GM18909 (cell line): ENCODE data around the gene KRTAP10-2.
"Not testable (repeated sequence)": the region's sequence is repeated elsewhere in the genome, so short reads cannot be mapped to it uniquely, and the experiment has no call there.

Experiments used
- ATAC-seq: cut with Tn5 transposase; IDR thresholded peaks from one replicate; pipeline ENCODE4 v1.9.1; 2021; ENCODE audit warnings: mild to moderate bottlenecking; ENCODE audit not compliant: unreplicated experiment, poor library complexity

Gene KRTAP10-2

DNA sequence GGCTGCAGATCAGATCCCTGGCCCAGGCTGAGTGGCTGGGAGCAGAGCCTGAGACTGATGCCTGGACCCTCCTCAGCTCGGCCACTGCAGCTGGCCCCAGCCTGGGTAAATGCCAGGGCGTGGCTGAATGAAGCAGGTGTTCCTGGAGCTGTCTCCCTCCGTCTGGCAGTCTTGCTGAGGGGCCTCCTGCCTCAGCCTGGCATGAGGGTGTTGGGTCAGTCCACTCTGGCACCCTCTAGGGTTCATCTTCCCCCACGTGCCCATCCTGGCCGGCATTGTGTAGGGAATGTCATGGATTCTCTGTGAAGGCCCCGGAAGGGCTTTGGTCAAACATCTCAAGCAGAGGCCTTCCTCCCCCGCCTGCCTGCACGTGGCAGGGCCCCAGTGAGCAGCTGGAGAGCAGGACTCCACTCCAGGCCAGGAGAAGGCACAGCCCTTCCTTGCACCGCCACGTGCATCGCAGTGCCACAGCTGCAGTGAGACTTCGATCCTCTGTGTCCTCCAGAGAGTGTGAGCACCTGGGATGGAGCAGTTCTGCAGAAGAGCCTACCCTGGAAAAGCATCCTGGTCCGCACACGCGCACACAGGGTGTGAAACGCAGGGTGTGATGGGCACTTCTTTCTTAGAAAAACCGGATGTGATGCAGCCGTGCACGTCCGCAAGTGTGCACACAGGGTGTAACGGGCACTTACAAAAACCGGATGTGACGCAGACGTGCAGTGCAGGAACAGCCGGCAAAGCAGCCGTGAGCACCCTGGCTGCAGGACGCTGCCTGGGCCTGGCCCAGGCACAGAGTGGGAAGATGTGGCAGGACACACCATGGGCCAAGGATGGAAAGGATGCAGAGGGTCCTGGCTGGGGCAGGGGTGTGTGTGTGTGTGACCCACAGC, 17.6 kb upstream of the KRTAP10-2 start:
- no peak for ATAC-seq

DNA sequence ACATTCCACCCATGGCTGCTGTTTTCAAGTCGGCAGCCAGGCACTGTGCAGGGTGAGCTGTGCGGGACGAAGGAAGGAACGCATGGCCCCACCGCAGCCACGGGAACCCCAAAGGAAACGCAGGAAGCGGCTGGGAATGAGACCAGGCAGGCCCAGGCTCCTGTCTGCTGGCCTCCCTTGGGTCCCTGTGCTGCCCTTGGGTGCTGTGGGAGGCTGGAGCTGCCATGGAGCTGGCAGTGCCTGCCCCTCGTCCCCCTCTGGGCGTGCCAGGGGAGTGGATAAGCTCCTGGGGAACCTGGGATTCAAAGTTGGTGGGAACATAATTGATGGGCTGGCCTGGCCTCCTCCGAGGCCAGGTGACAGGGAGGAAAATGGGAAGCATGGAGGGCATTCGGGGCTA, 17.0 kb upstream of the KRTAP10-2 start:
- ATAC-seq = no peak

DNA sequence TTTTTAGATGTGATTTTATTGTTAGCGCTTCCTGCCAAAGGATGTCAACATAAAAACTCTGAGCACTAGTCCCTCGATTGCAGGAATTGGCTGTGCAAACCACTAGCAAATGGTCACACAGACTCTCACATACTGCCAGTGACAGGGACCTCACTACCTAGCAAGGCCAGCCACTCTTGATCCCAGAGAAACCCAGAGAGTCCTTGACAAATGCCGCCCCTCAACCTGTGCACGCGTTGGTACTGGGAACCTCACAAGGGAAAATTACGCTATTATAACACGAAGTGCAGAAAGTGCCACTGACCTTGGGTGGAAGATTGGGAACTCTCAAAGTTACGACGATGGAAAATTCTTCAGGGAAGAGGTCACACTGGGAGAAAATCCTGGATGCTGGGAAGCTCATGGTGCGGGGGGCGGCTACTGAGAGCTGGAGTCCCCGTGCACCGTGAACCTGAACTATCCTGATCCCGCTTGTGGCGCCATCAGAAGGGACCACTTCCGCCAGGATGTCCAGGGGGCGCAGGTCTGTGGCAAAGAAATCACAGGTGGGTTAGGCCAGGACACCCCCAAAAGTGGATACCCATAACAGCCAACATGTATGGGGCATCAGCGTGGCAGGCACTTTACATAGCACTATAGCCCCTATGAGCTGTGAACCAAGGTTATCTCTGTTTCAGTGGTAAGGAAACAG, 16.3 kb upstream of the KRTAP10-2 start:
- no peak for ATAC-seq

DNA sequence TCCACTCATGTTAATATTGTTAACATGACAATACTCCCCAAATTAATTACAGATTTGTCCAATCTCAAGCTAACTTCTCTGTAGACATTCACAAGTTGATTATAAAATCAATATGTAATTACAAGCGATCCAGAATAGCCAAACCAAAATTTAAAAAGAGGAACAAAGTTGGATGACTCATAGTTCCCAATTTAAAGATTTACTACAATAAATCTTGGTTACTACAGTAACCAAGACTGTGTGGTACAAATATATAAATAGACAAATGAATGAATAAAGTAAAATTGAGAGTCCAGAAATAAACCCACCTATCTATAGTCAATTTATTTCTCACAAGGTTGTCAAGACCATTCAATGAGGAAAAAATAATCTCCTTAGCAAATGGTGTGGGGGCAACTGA, 15.1 kb upstream of the KRTAP10-2 start:
- ATAC-seq = no peak

DNA sequence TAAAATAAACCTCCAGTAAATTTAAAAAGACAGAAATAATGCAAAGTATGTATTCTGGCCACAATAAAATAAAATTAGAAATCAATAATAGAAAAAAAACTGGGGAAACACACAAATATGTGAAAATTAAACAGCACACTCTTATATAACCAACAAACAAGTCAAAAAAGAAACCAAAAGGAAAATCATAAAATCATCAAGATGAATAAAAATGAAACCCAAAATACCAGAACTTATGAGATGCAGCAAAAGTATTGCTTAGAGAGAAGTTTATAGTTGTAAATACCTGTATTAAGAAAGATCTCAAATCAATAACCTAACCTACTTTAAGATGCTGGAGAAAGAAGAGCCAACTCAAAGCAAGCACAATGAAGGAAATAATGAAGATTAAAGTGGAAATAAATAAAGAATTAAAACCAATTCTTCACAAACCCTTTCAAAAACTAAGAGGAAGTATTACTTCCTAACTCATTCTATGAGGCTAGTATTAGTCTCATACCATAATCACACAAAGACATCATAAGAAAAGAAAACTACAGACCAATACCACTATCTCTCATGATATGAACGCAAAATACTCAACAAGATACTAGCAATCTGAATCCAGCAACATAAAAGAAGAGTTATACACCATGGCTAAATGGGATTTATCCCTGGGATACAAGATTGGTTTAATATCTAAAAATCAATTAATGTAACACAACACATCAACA, 13.7 kb upstream of the KRTAP10-2 start:
- no peak for ATAC-seq

DNA sequence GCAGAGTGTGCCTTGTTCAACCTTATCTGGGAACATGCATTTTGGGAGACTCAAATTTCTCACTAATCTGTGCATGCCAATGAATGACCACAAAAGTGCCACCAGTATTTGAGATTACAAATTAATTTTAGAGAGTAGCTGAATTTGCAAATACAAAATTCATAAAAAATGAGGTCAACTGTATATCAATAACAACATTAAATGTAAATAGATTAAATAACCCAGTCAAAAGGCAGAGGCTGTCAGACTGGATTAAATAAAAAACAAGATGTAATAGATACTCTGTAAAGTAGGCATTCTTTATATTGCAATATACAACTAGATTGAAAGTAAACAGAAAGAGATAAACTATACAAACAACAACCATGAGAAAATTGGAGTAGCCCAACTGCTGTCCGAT, 12.8 kb upstream of the KRTAP10-2 start:
- ATAC-seq = no peak

DNA sequence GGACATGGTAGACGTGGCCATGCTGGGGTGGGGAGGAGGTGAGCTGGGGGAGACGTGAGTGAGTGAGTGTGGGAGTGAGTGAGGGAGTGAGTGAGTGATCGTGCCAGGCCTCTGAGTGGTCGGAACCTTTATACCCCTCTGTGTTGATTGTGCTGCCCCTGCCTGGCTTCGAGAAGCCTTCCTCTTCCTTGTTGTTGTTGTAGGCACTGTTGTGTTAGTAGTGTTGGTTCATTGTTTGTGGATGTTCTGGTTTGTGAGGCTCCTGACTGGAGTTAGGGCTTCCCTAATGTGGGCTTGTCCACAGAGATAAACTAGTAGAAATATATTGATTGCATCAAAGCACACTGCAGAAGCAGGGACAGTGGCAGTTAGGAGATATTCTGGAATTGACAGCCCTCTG, 7.4 kb upstream of the KRTAP10-2 start, which contains the start of gene KRTAP10-3:
Gene KRTAP10-3 (minus strand): TSS at position 101 of the 400 bp plus-strand sequence. CDS start 80 bp downstream, at position 21.
- no peak for ATAC-seq

DNA sequence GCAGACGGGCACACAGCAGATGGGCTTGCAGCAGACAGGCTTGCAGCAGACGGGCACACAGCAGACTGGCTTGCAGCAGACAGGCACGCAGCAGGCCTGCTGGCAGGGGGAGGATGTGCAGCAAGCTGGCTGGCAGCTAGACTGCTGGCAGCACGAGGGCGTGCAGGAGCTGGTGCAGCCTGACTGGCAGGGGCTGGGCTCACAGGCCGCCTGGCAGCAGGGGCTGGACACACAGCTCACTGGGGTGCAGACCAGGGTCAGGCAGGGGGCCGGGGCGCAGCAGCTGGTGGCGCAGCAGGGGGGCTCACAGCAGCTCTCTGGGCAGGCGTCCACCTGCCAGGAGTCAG, 7.0 kb upstream of the KRTAP10-2 start:
- ATAC-seq = not testable (repeated sequence)

DNA sequence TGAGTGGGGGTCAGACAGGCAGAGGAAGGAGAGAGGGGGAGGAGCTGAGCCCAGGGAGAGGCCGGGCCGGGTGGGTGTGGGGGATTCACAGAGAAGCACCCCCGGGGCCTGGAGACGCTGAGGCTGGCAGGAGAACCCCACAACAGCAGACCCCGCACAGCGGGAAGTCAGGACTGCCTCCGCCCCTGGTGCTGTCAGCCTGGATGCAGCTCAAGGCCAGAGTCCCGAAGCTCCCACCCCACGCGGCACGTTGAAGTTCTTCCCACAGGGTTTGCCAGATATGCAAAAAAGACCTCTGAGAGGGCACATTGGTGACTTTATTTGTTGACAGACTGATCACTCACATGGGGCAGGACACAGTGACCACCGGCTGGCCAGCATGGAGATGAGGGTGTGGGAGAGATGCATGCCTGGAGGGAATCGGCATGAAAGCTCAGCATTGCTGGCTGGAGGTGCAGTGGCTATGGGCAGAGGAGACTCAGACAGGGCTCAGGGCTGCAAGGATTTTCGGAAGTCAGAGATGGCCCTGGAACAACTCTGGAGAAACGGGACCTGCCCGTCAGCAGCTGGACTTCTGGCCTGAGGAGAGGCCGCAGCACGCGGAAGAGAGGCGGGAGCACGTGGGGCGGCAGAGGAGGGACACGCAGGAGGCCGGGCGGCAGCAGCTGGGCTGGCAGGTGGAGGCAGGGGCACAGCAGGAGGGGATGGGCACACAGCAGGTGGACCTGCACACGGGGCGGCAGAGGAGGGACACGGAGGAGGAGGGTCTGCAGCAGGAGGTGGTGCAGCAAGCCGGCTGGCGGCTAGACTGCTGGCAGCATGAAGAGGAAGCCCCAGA, 6.4 kb upstream of the KRTAP10-2 start:
- no peak for ATAC-seq

GRCh38 chr21:44556879-44557278, 5.6 kb upstream of the KRTAP10-2 start:
- no peak for ATAC-seq

DNA sequence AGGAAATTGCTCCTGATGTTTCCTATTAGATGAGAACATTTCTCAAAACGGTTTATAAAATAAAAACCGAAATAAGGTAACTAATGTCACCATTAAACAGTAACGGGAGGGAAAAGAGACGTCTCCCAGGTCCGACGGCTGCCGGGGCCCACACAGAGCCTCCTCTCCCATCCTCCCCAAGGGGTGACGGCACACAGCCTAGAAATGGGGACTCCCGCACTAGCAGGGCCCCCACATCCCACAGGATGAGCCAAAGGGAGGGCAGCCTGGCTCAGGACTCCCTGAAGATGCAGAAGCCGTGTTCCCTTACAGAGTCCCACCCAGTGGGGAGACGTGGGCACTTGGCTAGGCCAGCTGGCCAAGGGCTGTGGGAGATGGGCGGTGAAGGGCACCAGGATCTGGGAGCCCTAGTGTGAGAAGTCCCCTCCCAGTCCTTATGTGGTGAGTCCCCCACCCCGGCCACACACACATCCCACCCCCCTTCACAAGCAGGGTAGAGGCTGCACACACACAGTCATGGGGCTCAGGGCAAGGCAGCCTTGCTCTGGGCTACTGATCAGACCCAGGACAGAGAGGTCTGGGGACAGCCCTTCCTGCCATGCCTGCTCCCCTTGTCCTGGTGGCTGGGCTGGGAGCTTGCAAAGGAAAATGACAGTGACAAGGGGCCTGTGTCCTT, 4.0 kb upstream of the KRTAP10-2 start:
- no peak for ATAC-seq

GRCh38 chr21:44552681-44553080, 1.4 kb upstream of the KRTAP10-2 start:
- no peak for ATAC-seq

DNA sequence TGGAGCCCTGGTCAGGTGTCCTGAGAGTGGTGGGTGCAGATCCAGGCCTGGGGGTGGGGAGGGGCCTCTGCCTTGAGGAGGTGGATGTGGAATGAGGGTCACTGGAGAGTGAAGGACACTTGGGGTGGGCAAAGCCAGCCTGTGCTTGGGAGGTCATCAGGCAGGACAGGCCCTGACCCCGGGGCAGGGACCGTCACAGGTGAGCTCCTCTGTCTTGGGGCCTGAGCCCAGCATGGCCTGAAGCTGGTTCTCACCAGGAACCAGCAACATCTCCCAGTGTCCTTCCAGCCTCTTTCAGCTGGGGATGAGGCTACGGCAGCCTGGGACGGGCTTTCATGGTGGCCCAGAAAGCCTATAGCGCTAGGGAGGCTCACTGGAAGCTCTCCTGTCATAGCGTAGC, 831 bp upstream of the KRTAP10-2 start:
- ATAC-seq = no peak

GRCh38 chr21:44550807-44551206, 498 bp downstream of the KRTAP10-2 start:
- ATAC-seq = no peak

GRCh38 chr21:44550285-44550684, 1.0 kb downstream of the KRTAP10-2 start:
- not testable (repeated sequence) for ATAC-seq

DNA sequence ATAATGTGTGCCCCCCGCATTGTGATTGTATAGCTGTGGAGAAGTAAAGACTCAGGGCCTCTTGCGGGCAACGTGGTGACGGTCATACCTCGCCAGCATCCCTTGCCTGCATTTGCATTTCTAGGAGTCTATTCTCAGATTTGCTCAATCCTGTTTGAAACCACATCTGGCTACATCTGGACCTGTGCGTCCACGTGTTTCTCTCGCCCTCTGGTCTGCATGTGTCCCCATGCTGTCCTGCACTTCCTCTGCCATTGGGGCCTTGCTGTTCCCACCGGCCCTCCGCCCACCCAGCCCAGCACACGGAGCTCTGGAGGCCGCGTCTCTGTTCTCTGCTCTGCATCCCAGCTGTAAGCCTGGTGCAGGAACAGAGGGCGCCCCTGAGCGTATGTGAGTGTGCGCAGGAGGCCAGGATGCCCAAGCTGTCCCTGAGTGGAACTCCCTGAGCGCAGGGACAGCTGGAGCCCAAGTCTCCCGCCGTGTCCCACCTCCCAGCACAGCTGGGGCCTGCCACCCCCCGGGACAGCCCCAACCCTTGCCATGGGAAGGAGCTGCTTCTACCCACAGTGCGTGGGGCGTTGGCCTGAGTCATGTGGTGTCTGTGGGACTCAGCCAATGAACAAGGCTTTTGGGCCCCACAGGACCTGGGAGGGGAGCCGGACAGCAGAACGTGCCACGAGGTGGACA, 1.6 kb downstream of the KRTAP10-2 start:
- ATAC-seq = no peak

DNA sequence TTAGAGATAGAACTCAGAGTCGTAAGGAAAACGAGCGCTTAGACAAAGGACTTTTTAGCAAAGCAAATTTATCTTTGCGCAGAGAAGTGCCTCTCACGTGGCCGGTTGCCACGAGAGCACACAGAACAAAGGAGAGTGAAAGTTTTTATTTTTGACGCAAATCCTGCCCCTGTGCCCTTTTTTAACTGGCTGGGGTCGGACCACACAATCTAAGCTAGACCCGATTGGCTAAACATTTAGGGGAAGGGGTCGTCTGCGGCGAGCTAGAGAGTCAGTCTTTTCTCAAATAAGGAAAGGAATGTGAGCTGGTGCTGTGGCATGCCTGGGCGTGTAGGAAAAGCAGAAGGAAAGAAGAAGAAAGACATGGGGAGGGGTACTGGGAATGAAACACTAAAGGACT, 2.4 kb downstream of the KRTAP10-2 start:
- ATAC-seq = no peak

DNA sequence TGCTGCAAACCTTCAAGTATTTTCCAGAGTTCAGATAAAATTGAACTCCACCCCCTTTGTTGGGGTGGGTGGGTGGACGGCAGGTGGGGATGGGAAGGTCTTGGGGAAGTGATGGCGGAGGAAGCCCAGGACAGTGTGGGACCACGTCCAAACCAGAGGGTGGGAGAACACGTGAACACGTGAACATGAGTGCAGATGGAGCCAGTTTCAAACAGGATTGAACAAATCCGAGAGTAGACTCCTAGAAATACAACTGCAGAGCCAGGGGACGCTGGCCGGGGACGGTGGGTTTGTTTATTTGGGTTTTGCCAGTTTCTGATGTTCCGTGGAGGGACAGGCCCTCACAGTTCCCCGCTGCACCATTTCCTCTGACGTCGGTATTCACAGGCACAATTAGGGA, 2.9 kb downstream of the KRTAP10-2 start:
- no peak for ATAC-seq
